NCI-H2107 treated with DMSO at 0.1 percent for 48 hours (cell line): ENCODE data around the gene USP46.
A peak's percentile ranks its signal among the peaks of the same experiment; 100 is the strongest.

Source experiments
- DNase-seq: peaks from one replicate; lab custom pipeline; 2025; ENCODE audit not compliant: unreplicated experiment; lab: John Stamatoyannopoulos, UW

The USP46 gene

GRCh38 chr4:52659001-52659721, at the start of gene USP46:
TSS of gene USP46 (minus strand) at chr4:52659301. CDS start at chr4:52659150, 151 bp downstream.
- peak; percentile 15 for DNase-seq

- no peak for DNase-seq
Measured at GRCh38 chr4:52704661-52705060, 45.6 kb upstream of the USP46 start.

- no peak for DNase-seq
Measured at GRCh38 chr4:52704133-52704532, 45.0 kb upstream of the USP46 start.

GRCh38 chr4:52701207-52701606, 42.1 kb upstream of the USP46 start:
- DNase-seq: no peak

- no peak for DNase-seq
Measured at GRCh38 chr4:52694936-52695335, 35.8 kb upstream of the USP46 start.

- DNase-seq: no peak
Measured at GRCh38 chr4:52693492-52693891, 34.4 kb upstream of the USP46 start.

- DNase-seq: no peak
Measured at GRCh38 chr4:52689096-52689495, 30.0 kb upstream of the USP46 start.

- no peak for DNase-seq
Measured at GRCh38 chr4:52687696-52688095, 28.6 kb upstream of the USP46 start.

GRCh38 chr4:52685316-52685715, 26.2 kb upstream of the USP46 start:
- DNase-seq: no peak

GRCh38 chr4:52684896-52685295, 25.8 kb upstream of the USP46 start:
- DNase-seq: no peak

- no peak for DNase-seq
Measured at GRCh38 chr4:52680381-52680780, 21.3 kb upstream of the USP46 start.

GRCh38 chr4:52676536-52676935, 17.4 kb upstream of the USP46 start:
- DNase-seq: no peak

- DNase-seq: no peak
Measured at GRCh38 chr4:52675111-52675510, 16.0 kb upstream of the USP46 start.

- DNase-seq: no peak
Measured at GRCh38 chr4:52670739-52671138, 11.6 kb upstream of the USP46 start.

- no peak for DNase-seq
Measured at GRCh38 chr4:52670121-52670520, 11.0 kb upstream of the USP46 start.

GRCh38 chr4:52665592-52665991, 6.5 kb upstream of the USP46 start:
- no peak for DNase-seq

- DNase-seq: no peak
Measured at GRCh38 chr4:52664479-52664878, 5.4 kb upstream of the USP46 start.

GRCh38 chr4:52661966-52662690, 3.0 kb upstream of the USP46 start:
- DNase-seq: no peak

GRCh38 chr4:52660643-52661042, 1.5 kb upstream of the USP46 start:
- DNase-seq: no peak

- DNase-seq: no peak
Measured at GRCh38 chr4:52659722-52660261, 691 bp upstream of the USP46 start.

- DNase-seq: no peak
Measured at GRCh38 chr4:52658641-52659000, 480 bp downstream of the USP46 start.
